GM21423 (cell line): ENCODE data around the gene TNP2.
A peak's percentile ranks its signal among the peaks of the same experiment; 100 is the strongest.

Source experiments
- ATAC-seq: cut with Tn5 transposase; IDR thresholded peaks from one replicate; pipeline ENCODE4 v1.9.1; 2021; ENCODE audit warnings: mild to moderate bottlenecking, moderate library complexity; ENCODE audit not compliant: unreplicated experiment

The TNP2 gene

DNA sequence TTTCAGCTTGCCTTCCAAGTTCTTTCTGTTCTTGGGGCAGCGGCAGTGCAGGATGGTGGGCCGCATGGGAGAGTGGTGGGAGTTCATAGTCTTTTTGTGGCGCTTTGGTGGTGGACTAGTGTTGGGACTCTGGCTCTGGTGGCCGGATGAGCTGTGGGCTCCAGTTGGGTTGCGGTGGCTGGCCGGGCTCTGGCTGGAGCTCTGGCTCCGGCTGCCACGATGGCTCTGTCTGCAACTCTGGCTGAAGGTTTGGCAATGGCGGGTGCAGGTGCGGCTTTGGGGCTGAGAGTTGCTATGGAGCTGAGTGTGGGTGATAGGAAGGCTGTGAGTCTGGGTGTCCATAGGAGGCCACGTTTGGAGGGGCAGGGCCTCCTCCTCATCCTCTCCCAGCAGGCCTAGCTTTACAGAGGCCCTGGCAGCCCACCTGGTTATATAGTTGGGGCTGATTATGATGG lies at the start of gene TNP2:
TNP2 (minus strand) TSS at position 405 of the 455 bp plus-strand sequence; CDS start at position 342, 63 bp downstream.
- ATAC-seq = no peak

DNA sequence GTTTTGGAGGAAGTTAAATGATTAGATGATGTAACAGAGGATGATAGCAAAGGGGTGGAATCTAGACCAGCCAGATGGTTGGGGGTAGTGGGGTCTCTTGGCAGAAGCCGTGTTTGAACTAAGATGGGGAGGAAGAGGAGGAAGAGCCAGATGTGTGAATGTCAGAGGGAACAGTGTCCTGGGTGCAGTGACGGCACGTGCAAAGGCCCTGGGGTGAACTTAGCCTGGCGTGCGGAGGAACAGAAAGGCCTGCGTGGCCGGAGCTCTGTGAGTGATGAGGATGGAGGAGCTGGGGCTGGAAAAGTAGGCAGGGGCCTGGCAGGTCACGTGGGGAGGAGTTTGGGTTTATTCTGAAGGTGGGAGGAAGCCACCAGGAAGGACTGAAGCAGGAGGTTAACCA lies 49.7 kb upstream of the TNP2 start:
- ATAC-seq = no peak

DNA sequence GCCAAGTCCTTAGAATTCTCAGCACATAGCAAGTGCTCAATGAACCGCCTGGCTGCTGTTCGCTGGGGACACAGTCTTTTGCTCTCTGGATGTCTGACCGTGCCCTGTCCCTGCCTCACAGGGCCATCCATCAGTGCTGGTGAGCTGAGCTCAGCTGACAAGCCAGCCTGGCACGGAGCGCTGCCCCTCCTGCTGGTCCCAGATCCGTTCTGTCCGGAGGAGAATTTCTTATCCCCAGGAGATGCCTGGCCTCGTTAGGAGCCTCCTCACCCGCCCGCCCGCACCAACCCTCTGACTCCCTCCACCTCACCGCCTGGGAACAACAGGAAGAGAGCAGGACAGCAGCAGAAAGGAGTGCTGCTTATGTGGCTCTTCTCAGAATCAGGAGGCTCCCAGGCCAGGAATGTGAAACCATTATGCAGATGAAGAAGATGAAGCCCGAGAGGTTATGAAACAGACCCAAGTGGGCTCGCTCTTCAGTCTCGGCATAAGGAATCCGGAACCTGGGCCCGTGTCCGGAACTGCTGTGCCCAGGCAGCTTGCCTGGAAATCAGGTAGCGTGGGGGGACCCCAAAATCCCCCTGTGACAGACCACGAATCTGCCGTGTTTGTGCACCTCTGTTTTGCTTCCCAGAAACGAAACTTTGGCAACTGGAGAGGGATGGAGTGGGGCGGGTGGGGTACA lies 47.3 kb upstream of the TNP2 start:
- ATAC-seq = no peak

DNA sequence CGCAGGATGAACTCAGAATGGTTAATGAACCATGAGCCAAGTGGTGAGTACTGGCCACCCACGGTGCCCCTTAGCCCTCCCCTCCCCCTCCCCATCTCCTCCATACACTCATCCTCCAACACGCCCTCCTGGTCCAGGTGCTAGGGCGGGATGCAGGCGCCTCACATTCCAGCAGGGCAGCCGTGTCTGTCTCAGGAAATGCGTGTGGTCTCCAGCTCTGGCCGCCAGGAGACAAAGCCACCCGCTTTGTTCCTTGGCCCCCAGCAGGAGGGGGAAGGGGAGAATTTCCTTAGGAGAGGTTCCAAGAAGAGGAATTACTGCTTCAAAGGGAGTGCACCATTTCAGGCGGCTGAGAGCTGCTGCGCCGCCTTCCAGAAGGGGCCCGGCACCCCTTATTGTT lies 46.4 kb upstream of the TNP2 start:
- no peak for ATAC-seq

DNA sequence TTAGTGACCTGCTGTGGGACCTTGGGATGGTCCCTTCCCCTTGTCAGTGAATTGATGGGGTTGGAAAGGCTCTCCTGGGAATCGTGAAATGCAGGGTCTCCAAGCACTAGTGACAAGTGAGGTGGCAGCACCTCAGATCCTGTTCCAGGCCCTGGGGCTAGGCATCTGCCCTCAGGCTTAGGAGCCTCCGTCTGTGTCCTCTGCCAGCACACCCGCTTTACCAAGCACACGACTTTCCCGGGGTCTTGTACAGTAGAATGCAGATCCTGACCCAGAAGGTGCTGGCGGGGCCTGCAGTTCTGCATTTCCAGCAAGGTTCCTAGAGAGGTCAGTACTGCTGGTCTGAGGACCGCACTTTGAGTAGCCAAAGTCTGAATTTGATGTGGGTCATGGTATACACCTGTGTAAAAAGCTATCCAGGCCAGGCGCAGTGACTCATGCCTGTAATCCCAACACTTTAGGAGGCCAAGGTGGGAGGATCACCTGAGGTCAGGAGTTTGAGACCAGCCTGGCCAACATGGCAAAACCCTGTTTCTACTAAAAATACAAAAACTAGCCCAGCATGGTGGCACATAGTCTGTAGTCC lies 45.3 kb upstream of the TNP2 start:
- ATAC-seq = no peak

DNA sequence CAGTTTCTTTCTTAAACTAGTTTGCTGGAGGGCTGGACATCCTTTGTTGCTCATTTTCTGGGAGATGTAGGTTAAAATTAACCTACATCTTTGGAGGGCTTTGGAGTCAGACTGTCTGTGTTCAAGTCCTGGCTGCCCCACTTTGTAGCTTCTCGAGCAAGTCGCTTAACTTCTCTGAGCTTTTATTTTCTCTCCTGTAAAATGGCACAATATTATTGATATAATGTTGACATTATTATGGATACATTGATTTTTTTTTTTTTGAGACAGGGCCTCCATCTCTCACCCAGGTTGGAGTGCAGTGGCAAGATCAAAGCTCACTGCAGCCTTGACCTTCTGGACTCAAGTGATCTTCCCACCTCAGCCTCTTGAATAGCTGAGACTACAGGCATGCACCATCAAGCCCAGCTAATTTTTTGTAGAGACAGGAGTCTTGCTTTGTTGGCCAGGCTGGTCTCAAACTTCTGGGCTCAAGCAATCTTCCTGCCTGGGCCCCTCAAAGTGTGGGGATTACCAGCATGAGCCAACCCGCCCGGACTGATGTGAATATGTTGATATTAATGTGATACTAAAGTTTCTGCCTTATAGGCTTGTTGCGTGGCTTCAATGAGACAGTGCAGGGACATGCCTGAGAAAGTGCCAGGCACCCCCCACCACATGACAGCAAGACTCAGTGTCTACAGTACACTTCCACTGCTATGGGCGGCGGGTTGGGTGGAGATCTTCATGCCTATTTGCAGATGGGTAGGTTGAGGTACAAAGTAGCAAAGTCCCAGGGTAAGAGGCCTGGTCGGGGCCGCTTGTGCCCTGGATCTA lies 44.6 kb upstream of the TNP2 start:
- ATAC-seq = no peak

DNA sequence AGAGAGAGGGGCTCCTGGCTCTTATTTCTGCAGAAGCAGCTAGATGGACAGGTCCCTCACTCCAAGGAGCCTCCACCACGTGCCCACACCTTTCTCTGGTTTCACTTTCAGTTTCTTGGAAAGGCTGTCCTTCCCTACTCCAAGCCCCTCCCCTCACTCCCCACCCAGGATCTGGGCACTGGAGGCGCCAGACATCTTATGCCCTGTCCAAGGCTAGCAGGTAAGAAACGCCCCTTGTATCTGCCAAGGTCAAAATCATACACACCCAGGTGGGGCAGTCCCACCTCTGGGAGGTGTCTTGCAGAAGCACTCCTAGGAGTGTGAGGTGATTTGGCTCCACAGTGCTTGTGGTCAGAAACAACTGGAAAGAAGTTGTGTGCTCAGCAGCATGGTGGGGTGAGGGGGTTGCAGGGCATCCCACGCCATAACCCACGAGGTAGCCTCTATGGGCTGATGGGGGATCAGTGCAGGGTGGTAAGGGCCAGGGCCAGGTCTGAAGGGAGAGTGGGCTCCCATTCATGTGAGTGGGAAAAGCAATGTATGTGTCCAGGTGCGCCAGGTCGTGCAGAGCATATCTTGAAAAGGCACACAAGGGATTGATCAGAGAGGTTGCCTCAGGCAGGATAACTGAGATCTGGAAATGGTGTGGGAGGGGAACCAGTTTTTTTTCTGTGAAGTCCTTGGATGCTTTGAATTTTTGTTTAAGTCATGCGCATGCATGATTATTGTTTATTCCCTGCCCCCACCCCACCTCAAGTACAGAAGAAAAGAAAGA lies 43.8 kb upstream of the TNP2 start:
- no peak for ATAC-seq

DNA sequence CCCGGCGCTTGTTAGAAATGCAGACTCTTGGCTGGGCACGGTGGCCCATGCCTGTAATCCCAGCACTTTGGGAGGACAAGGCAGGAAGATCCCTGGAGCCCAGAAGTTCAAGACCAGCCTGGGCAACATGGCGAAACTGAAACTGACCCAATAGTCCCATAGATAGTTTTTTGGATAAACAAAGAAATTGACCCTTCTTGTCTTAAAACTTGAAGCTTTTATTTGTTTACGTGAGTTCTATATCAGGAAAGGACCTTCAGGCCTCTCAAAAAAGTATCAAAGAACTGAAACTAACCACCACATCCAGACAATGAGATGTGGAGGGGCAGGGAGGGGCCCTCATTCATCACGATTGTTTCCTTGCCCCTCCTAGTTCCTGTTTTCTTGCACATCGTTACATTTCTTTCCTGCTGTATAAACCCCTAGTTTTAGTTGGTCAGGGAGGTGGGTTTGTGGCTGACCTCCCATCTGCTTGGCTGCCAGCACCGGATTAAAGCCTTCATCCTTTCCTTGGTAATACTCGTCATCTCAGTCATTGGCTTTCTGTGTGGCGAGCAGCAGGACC lies 42.0 kb upstream of the TNP2 start:
- ATAC-seq = peak; percentile 40

DNA sequence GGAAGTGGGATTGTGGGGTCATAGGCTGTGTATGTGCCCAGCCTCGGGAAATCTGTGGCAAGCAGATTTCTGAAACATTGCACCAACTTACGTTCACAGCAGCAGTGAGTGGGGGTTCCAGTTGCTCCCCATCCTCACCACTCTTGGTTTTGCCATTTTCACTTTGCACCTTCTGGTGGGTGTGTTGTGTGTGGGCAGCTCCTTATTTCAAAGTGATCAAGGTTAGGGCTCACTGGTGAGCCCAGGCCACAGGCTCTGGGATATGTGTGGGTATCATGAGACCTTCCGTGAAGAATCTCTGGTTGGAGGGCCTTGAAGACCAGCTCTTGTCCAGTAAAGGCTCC lies 41.5 kb upstream of the TNP2 start:
- no peak for ATAC-seq

DNA sequence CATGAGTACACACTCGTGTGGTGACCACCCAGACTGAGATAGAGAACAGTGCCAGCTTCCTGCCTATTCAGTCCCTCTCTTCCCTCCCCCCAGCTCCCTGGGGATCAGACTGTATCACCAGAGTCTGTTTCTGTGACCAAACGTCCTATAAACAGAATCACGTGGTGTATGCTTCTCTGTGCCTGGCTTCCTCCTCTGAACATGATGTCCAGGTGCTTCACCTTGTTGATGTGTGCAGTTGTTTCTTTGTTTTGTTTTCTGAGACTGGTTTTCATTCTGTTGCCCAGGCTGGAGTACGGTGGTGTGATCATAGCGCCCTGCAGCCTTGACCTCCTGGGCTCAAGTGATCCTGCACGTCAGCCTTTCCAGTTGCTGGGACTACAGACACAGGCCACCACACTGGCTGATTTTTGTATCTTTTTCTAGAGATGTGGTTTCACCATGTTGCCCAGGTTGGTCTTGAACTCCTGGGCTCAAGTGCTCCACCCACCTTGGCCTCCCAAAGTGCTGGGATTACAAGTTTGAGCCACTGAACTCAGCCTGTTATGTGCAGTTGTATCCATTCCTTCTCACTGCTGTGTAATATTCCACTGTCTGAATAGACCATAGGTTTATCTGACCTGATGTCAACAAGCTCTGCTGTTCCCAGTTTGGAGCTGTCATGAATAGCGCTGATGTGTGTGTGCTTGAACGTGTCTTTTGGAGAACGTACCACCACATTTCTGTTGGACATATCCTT lies 40.9 kb upstream of the TNP2 start:
- peak; percentile 37 for ATAC-seq

DNA sequence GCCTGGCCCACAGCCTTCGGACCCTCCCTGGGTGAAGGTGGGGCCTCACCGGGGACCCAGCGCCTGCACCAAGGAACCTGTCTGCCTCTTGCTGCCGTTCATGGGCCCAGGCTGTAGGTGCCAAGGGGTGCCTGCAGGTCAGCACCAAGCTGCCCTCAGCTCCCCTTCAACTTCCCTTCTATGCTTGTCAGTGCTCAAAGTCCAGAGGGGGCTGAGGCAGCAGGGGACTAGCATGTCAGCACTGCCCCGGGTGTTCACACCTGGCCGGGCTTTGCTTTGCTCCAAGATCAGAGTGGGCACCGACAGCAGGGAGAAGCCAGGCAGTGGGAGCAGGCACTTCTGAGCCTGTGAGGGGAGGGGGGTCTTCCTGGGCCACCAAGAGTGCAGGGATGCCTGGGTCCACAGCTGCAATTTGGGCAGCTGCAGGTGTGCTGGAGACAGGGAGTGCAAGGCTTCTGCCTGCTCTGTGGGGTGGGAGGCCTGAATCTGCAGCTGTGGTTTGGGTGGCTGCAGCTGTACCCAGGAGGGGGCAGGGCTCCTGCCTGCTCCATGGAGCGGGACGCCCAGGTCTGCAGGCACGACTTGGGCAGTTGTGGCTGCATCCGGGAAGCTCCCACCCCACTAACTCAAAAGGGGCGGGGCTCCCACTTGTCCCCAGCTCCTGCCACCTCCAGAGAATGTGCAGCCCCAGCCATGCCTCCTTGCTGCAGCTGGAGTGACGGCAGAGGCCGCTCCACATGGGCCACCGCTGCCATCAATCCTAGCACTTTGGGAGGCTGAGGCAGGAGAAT lies 39.6 kb upstream of the TNP2 start:
- ATAC-seq = no peak

DNA sequence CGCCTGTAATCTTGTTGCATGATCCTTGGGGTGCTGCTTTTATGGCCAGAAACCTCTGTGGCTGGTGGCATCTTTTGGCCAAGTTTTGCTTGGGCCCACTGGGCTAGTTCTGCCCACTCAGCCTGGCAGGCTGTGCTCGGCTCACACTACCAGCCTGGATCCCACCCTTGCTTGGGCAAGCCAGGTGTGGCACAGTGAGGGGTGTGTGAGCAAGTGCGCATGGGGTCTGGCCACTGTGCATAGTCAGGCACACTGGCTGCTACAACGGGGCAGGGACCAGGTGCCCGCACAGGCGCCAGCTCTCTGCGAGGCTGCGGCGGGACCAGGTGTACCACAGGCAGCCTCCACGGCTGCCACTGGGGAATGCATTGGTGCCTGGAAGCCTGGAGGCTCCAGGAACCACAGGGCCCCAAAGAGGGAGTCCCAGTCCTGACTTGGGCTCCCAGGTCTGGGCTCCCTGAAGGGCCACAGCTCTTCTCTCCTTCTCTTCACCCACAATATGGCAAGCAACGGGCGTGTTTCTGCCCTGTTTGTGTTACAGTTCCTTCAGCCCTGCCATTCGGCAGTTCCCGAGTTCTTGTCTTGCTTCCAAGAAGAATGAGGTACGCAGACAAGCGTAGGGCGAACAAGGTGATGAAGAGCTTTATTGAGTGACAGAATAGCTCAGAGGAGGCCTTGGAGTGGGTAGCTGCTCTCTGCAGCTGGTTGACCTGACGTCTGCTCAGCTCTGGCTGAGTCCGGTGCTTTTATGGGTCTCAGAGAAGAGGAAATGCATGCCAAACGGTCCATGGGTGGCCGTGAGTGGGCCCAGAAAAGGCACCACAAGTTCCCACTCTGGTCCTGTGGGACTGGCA lies 38.7 kb upstream of the TNP2 start:
- ATAC-seq = no peak

DNA sequence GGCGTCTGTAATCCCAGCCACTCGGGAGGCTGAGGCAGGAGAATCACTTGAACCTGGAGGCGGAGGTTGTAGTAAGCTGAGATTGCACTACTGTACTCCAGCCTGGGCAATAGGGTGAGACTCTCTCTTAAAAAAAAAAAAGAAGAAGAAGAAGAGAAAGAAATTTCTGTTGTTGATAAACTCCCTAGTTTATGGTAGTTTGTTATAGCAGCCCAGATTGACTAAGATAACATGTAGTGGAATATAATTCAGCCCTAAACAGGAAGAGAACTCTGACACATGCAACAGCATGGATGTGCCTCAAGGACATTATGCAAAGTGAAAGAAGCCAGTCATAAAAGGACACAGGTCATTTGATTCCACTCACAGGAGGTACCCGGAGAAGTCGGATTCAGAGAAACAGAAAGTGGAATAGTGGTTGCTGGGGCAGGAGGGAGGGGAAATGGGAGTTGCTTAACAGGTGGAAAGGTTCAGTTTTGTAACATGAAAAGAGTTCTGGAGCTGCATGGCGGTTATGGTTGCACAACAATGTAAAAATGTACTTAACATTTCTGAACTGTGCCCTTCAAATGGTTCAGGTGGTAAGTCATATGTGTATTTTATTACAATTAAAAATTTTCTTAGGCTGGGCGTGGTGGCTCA lies 38.0 kb upstream of the TNP2 start:
- ATAC-seq = no peak

DNA sequence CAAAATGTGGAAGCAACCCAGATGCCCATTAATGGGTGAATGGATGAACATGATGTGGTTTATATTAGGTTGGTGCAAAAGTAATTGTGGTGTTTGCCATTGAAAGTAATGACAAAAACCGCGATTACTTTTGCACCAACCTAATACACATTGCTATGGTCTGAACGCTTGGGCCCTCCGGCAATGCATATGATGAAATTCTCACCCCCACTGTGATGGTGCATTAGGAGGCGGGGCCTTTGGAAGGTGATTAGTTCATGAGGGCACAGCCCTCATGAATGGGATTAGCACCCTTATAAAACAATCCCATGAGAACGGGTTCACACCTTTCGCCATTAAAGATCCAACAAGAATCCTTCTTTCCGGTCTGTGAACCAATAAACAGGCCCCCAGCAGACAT lies 37.3 kb upstream of the TNP2 start:
- no peak for ATAC-seq

DNA sequence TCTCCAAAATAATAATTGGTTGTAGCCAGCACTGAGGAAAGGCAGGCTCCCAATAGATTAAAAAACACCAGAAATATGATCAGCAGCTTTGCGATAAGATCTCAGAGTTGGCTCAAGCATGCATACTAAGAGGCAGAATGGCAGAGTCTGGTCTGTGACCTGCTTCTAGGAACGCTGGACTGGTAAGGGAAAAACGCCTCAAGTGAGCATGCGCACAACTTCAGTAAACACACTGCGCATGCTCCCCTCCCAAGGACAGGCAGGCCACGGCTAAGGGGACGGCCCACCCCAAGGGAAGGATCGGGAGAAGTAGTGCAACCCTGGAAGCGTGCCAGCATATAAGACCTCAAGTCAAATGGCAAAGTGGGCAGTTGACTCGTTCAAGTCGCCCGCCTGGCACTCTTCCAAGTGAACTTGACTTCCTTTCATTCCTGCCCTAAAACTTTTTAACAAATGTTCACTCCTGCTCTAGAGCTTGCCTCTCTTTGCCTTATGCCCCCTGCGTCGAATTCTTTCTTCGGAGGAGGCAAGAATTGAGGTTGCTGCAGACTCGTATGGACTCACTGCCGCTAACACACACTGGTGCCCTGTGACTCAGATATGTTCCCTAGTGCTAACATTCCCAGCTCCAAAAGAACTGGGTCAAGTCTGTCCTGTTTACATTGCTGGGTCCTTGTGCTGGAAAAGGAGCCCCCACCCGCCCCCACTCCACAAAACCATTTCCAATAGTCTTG lies 34.4 kb upstream of the TNP2 start:
- ATAC-seq = no peak

DNA sequence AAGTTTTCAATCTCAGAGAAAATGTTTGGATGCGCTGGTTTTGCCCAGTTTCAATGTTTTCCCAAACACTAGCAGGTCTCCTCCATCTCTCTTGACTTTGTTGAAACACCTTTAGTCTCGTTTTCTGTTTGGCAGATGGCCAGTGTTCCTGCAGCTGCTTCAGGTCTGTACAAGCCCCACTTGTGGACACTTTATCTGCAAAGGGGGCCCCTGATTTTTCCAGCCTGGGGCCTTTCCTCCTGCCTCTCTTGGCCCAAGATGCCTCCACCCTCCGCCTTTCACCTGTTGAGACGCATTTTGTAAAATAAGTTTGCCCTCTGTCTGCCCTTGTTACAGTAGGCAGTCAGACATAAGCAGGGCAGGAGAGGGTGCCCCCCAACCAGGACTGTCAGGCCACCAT lies 33.9 kb upstream of the TNP2 start:
- no peak for ATAC-seq
